ENCODE results near the gene KRTAP4-3. TPM values are rescaled to one million over a fixed set of nuclear protein-coding genes. Genes with fewer than 3 reads are reported as not detected.

KRTAP4-3 gene
- total RNA-seq (ENCODE audit: low replicate concordance) = not detected in 2 replicates

GRCh38 chr17:41168121-41168520, at the start of gene KRTAP4-3:
Gene KRTAP4-3, minus strand, starts transcription at chr17:41168221. Its CDS starts 49 bp downstream, at chr17:41168172.
- no peak for DNase-seq (ENCODE audit: low read depth)
- no peak for TF ChIP-seq CTCF (IDR thresholded peaks at IDR 0.05; ENCODE audit: insufficient read depth, low read length)
- H3K4me3 ChIP-seq (ENCODE audit: low read depth, low read length) = no peak within 1 kb of the TSS

- no peak for TF ChIP-seq CTCF (IDR thresholded peaks at IDR 0.05; ENCODE audit: insufficient read depth, low read length)
- H3K4me3 ChIP-seq (ENCODE audit: low read depth, low read length) = no peak overlapping the region
- no peak for DNase-seq (ENCODE audit: low read depth)
Measured at GRCh38 chr17:41215681-41216080, 47.7 kb upstream of the KRTAP4-3 start.

- TF ChIP-seq CTCF (IDR thresholded peaks at IDR 0.05; ENCODE audit: insufficient read depth, low read length) = no peak
- DNase-seq (ENCODE audit: low read depth) = no peak
- no peak overlapping the region for H3K4me3 ChIP-seq (ENCODE audit: low read depth, low read length)
Measured at GRCh38 chr17:41212524-41213169, 44.6 kb upstream of the KRTAP4-3 start.

- DNase-seq (ENCODE audit: low read depth) = peak; percentile 42
- H3K4me3 ChIP-seq (ENCODE audit: low read depth, low read length) = no peak overlapping the region
- no peak for TF ChIP-seq CTCF (IDR thresholded peaks at IDR 0.05; ENCODE audit: insufficient read depth, low read length)
Measured at GRCh38 chr17:41211845-41212466, 43.9 kb upstream of the KRTAP4-3 start.

- no peak for DNase-seq (ENCODE audit: low read depth)
- no peak overlapping the region for H3K4me3 ChIP-seq (ENCODE audit: low read depth, low read length)
- no peak for TF ChIP-seq CTCF (IDR thresholded peaks at IDR 0.05; ENCODE audit: insufficient read depth, low read length)
Measured at GRCh38 chr17:41199421-41200078, 31.5 kb upstream of the KRTAP4-3 start.

GRCh38 chr17:41196068-41196467, 28.0 kb upstream of the KRTAP4-3 start:
- TF ChIP-seq CTCF (IDR thresholded peaks at IDR 0.05; ENCODE audit: insufficient read depth, low read length) = no peak
- H3K4me3 ChIP-seq (ENCODE audit: low read depth, low read length) = no peak overlapping the region
- DNase-seq (ENCODE audit: low read depth) = no peak

Data from fibroblast of the aortic adventitia (primary cell).